T47D (cell line): ENCODE data around the gene PRLR.
"Not testable (repeated sequence)": the region's sequence is repeated elsewhere in the genome, so short reads cannot be mapped to it uniquely, and the experiment has no call there.

Experiments
- DNase-seq, 2 experiments: peaks; one replicate each; pipeline versions ENCODE4 v3.0.0 to v3.0.0-alpha.2; 2011 to 2012; ENCODE audit warnings: low read depth in 1 of 2, low spot score in 1 of 2
- JUND ChIP-seq: IDR thresholded peaks from 2 replicates; pipeline ENCODE4 v1.6.1; 2012; ENCODE audit warnings: low read depth
- in situ Hi-C: cut with HindIII; loops from 2 replicates; pipeline ENCODE4 v1.10.0; 2016; ENCODE audit warnings: low sequenced_read_pairs, low pct_unique_long_range_greater_than_20kb

PRLR gene

DNA sequence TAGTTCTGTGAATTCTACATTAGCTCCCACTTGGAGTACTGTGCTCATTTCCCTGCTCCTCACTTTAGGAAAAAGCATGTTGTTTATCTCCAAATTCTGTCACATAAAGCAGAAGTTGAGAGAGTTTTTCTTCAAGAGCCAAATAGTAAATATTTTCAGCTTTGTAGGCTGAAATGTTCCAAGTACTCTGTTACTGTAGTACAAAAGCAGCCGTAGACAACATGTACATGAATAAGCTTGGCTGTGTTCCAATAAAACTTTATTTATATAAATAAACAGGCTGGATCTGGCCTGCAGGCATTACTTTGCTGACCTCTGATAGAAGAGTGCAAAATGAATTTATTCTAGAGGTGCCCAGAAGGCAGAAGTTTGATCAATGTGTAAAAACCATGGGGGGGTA, 109.6 kb downstream of the PRLR start:
- no peak for DNase-seq
- in situ Hi-C loops = no loop called here
- no peak for TF ChIP-seq JUND

DNA sequence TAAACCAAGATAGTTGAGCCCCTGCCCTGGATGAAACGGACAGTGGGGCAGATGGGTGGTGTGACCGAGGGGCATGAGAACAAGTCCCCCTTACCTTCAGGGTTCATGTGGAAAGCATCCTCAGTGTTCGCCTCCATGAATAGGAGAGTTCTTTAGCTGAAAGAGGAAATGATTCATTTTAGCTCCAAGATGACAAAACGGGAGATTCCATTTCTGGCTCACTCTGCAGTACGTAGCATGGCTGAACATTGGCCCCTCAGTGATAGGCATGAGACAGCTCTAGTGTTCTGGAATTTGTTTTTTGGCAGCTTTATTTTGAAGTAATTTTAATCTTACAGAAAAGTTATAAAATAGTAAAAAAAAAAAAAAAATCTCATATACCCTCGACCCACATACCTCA, 112.3 kb downstream of the PRLR start:
- no peak for TF ChIP-seq JUND
- DNase-seq = no peak
- in situ Hi-C loops = no loop called here

DNA sequence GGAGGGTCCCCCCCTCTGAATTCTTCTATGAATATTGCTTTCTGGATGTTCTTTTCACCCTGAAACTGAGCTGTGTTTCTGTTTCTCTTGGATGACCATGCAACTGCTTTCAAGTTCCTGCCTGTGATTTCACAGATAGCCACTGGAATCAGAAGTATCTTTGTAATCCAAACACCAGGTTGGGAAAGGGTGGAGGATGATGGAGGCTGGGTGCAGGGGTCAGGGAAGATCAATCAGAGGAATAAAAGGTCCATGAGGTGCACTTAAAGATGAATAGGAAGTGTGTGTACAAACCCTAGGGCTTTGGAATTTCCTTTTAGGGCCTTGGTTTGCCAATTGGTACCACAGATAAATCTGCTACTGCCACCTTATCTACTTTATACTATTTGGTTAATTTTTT, 114.4 kb downstream of the PRLR start:
- in situ Hi-C loops = no loop called here
- no peak for TF ChIP-seq JUND
- DNase-seq = no peak

DNA sequence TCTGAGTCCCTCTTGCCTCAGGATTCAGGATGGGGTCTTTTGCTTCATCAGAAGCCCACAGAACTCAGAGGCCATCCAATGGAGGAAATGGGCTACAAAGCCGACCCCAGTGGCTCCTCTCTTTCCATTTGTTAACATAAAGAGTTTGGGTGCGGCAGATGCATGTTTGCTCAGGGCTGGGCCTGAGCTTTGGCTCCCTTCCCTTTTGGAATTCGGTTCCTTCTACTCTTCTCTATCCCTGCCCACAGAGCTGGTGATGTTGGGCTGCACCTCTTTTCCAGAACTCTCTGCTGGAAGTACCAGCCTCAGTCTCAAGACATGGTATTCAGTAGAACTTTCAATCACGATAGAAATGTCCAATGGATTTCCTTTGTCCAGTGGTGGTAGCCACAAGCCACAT, 115.6 kb downstream of the PRLR start:
- in situ Hi-C loops = no loop called here
- no peak for DNase-seq
- no peak for TF ChIP-seq JUND

DNA sequence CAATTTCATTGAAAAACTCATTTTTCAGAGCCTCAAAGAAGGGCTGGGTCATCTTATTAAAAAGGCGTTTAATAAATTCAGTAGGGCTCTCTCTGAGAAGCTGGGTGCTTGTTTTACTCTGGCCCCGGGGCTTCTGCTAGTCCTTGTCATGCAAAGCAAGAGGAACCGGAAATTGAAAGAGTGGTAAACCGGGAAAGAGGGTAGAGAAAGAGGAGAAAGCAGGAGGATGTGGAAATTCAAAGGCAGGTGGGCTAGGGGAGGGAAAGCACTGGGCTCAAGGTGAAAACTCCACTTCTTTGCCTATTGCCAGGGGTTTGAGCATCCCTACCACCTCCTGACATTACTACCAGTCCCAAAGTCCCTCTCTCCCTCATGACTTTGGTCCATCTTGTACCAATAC, 118.0 kb downstream of the PRLR start:
- in situ Hi-C loops = no loop called here
- DNase-seq = no peak

DNA sequence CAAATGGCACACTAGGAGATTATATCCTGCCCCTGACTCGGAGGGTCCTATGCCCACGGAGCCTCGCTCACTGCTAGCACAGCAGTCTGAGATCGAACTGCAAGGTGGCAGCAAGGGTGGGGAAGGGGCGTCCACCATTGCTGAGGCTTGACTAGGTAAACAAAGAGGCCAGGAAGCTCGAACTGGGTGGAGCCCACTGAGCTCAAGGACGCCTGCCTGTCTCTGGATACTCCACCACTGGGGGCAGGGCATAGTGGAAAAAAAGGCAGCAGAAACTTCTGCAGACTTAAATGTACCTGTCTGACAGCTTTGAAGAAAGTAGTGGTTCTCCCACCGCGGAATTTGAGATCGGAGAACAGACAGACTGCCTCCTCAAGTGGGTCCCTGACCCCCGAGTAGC, 125.7 kb downstream of the PRLR start:
- in situ Hi-C loops = not testable (repeated sequence)

More for the DNA sequence above, 118.0 kb downstream of the PRLR start:
- TF ChIP-seq JUND = no peak

DNA sequence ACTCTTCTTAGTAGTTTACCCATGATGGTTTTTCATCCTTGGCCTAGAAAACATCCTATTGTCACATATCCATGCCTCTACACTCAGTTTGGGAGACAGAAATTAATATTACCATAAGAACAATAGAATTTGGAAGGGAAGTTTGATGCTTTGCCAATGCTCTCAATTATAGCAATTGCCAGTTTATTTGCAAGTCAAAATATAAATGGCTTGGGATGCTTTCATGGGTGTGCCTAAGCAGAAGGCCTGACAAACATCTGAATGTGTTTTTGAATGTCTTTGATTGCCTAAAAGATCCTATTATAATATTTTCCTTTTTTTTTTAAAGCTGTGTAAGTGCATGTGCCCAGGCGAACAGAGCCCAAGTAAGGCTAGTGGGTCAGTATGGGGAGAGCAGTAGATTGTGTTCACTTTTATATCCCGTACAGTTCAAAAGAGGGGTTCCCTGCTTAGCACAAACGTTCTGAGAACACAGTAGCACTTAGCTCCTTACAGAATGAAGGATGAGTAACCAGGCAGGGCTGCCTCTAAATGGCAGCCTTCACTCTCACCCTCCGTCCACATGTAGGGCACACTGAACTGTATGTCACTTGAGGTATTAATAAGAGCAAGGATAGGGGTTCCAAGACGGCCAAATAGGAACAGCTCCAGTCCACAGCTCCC, 126.5 kb downstream of the PRLR start:
- DNase-seq = no peak
- no peak for TF ChIP-seq JUND
- in situ Hi-C loops = no loop called here

More for the DNA sequence above, 125.7 kb downstream of the PRLR start:
- not testable (repeated sequence) for DNase-seq

DNA sequence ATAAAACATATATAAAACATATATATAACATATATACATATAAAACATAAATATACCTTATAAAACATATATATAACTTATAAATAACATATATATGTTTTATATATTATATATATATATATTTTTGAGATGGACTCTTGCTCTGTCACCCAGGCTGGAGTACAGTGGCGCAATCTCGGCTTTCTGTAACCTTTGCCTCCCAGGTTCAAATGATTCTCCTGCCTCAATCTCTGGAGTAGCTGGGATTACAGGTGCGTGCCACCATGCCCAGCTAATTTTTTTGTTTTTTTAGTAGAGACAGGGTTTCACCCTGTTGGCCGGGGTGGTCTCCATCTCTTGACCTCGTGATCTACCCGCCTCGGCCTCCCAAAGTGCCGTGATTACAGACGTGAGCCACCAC, 128.6 kb downstream of the PRLR start:
- DNase-seq, in situ Hi-C loops: not testable (repeated sequence)

DNA sequence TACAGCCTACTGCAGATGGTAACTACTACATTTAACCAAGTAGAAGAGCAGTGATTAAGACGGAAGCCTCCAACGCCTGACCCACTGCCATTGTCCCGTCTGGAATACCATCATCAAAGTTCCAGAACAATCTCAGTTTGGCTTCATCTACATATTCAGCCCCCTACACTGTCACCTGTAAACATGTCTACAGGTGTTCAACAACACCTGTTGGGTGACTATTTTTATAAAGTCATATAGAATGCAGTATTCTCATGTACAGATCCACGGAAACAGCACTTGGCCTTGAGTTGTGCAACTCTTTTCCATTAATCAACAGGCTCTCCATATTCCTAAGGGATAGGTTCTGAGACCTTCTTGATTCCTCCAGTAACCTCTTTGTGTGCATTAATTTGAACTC, 129.3 kb downstream of the PRLR start:
- TF ChIP-seq JUND = no peak
- in situ Hi-C loops = no loop called here
- DNase-seq = no peak

DNA sequence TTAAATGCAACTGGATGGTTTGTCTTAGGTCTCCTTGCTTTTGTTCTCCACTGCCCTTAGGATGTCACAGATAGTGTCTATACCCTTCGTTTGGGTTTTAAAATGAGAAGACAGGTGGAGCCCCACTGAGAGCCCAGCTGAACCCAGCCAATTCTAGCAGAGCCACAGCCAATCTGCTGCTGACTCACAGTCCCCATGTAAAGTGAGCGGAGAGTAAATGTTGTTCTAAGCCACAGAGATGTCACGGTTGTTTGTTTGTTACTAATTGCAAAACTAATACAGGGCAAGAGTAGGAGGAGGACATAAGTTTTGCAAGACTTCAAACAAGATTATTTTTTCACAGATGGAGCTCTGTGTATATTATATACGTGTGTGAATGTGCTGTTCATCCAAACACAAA, 132.1 kb downstream of the PRLR start:
- TF ChIP-seq JUND = no peak
- no peak for DNase-seq
- in situ Hi-C loops = no loop called here

DNA sequence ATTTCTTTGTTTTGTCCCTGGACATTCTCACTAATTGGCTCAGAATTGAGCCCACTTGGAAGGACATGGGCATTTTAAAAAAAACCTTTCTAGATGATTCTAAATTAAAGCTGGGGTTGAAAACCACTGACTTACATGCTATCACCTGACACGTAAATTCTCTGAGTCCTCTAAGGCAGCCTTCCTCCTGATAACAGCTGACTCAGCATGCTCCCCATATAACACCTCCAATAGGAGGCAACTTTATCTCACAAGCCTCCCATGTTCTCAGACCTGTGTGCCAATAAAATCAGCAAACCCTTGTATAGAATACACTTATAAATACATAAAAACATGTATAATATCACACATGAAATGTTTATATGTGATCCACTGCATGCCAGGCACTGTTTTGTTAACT, 133.4 kb downstream of the PRLR start:
- 0 out of 2 replicates have a peak, but pooled peaks have one; percentile 21 for TF ChIP-seq JUND
- DNase-seq = no peak
- in situ Hi-C loops = no loop called here

DNA sequence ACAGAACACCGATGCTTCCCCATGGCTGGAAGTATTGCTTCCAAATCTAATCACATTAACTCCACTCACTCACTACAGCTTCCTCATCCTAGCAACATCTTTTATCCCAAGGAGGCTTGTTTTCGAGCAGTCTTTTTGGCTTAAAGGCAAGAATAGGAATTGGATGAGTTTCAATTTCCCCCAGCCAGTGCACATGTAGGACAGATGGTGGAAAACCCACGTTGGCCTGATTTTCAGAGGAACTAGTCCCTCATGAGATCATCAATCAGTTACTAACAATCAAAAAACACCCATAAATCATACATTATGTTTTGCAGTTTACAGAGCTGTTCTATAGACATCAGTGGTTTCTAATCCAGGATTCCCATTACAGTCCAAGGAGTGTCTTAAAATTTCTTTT, 134.1 kb downstream of the PRLR start:
- no peak for DNase-seq
- in situ Hi-C loops = no loop called here
- no peak for TF ChIP-seq JUND

DNA sequence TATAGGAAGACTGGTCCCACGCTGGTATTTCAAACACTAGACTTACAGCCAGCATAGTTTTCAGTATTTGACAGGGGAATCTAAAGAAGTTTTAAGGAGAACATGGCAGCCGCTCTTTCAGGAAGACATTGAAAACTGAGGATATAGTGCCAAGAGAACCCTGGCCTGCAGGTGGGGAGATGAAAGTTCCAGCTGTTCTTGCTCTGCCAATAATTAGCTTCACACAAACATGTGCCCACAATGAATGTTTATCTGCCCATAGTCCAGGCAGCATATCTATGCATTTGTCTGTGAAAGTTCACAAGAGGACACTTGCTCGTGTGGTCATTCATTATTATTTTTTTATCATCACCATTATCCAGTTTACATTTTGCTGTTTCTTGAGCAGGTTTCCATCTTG, 134.9 kb downstream of the PRLR start:
- in situ Hi-C loops = no loop called here
- no peak for TF ChIP-seq JUND
- no peak for DNase-seq

DNA sequence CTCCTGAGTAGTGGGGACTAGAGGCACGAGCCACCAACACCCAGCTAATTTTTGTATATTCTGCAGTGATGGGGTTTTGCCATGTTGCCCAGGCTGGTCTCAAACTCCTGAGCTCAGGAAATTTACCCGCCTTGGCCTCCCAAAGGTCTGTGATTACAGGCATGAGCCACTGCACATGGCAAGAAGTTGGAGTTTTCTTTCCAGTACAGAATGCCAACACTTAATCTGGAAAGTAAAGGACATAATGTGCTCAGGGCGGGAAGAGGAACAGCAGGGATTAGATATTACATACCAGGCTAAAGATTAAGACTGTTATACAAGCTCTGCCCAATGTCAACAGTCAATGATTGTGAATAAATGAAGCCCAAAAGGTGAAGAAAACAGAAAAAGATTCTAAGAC, 135.3 kb downstream of the PRLR start:
- in situ Hi-C loops = no loop called here
- TF ChIP-seq JUND = no peak

More for the DNA sequence above, 135.3 kb downstream of the PRLR start:
- no peak for DNase-seq
